ENCODE data around the gene FDXR.

Gene FDXR

GRCh38 chr17:74898376-74898946, 25.7 kb upstream of the FDXR start:
- DNase-seq (ENCODE audit: low spot score): no peak

- DNase-seq (ENCODE audit: low spot score): no peak
These were observed 21.3 kb upstream of the FDXR start for GRCh38 chr17:74893936-74894671.

GRCh38 chr17:74892974-74893911, 20.4 kb upstream of the FDXR start, which contains the start of gene FADS6:
Gene FADS6, minus strand, starts transcription at chr17:74893633. Its CDS starts 38 bp downstream, at chr17:74893595.
- DNase-seq (ENCODE audit: low spot score): no peak

- DNase-seq (ENCODE audit: low spot score): no peak
These were observed 19.4 kb upstream of the FDXR start for GRCh38 chr17:74892013-74892841.

- DNase-seq (ENCODE audit: low spot score): no peak
These were observed 17.8 kb upstream of the FDXR start for GRCh38 chr17:74890554-74890953.

- DNase-seq (ENCODE audit: low spot score): no peak
These were observed 15.7 kb upstream of the FDXR start for GRCh38 chr17:74888469-74888868.

- no peak for DNase-seq (ENCODE audit: low spot score)
These were observed 10.5 kb upstream of the FDXR start for GRCh38 chr17:74883241-74883745.

GRCh38 chr17:74882517-74883240, 9.9 kb upstream of the FDXR start:
- DNase-seq (ENCODE audit: low spot score): no peak

GRCh38 chr17:74881073-74881472, 8.3 kb upstream of the FDXR start:
- no peak for DNase-seq (ENCODE audit: low spot score)

GRCh38 chr17:74879308-74879707, 6.5 kb upstream of the FDXR start:
- DNase-seq (ENCODE audit: low spot score): no peak

GRCh38 chr17:74878658-74879057, 5.9 kb upstream of the FDXR start:
- no peak for DNase-seq (ENCODE audit: low spot score)

- DNase-seq (ENCODE audit: low spot score): no peak
These were observed 5.1 kb upstream of the FDXR start for GRCh38 chr17:74877592-74878548.

- DNase-seq (ENCODE audit: low spot score): no peak
These were observed 3.3 kb upstream of the FDXR start for GRCh38 chr17:74875977-74876593.

GRCh38 chr17:74875155-74875976, 2.6 kb upstream of the FDXR start:
- DNase-seq (ENCODE audit: low spot score): no peak

GRCh38 chr17:74874615-74875037, 1.8 kb upstream of the FDXR start:
- DNase-seq (ENCODE audit: low spot score): no peak

GRCh38 chr17:74873874-74874614, 1.2 kb upstream of the FDXR start:
- DNase-seq (ENCODE audit: low spot score): no peak

- DNase-seq (ENCODE audit: low spot score): peak; percentile 100
These were observed 461 bp upstream of the FDXR start for GRCh38 chr17:74873037-74873873.
